K562 (cell line): ENCODE data around the gene DLGAP1. TPM values are rescaled to one million over a fixed set of nuclear protein-coding genes. Genes with fewer than 3 reads are reported as not detected.

ENCODE experiments used
- BRD4 ChIP-seq: fragments of 200-600 bp; sonication (generic); IDR thresholded peaks from 2 replicates; pipeline ENCODE4 v1.6.1; 2017; ENCODE audit warnings: inconsistent platforms
- CBFA2T3 ChIP-seq: fragments of 450-650 bp; IDR thresholded peaks from 2 replicates; pipeline ENCODE4 v1.6.1; 2017
- CTCFL ChIP-seq: IDR thresholded peaks from 2 replicates; pipeline ENCODE4 v1.6.1; 2011; ENCODE audit warnings: borderline replicate concordance, low read depth, mild to moderate bottlenecking, moderate library complexity, low read length; ENCODE audit not compliant: insufficient read depth, poor library complexity, severe bottlenecking
- ETS1 ChIP-seq: conservative IDR thresholded peaks from 2 replicates; pipeline ENCODE4 v1.6.1; 2011; ENCODE audit warnings: low read depth, mild to moderate bottlenecking, low read length; ENCODE audit not compliant: control insufficient read depth
- ETV6 ChIP-seq, 3 experiments: fragments of 150-350 bp in 1 of 3; sonication (generic) in 1 of 3; formaldehyde crosslinking in 1 of 3; IDR thresholded peaks; 2 replicates each; pipeline versions ENCODE4 v1.6.1 to v1.8.0; 2014 to 2022; ENCODE audit warnings: borderline replicate concordance in 2 of 3, low read depth in 2 of 3, antibody characterized with exemption in 1 of 3, low read length in 1 of 3, mild to moderate bottlenecking in 1 of 3, missing genetic modification reagents in 1 of 3
- JUNB ChIP-seq: fragments of 450-650 bp; formaldehyde crosslinking; conservative IDR thresholded peaks from 2 replicates; pipeline ENCODE4 v1.4.0; 2020; ENCODE audit warnings: mild to moderate bottlenecking
- MTF1 ChIP-seq: fragments of 250-450 bp; sonication (Bioruptor Pico); IDR thresholded peaks from 2 replicates; pipeline ENCODE4 v1.9.0; 2021; ENCODE audit warnings: moderate library complexity, mild to moderate bottlenecking, inconsistent platforms, borderline replicate concordance
- NFXL1 ChIP-seq: fragments of 450-650 bp; formaldehyde crosslinking; IDR thresholded peaks from 2 replicates; pipeline ENCODE4 v1.4.0; 2021; ENCODE audit warnings: mild to moderate bottlenecking
- NR3C1 ChIP-seq: sonication (generic); formaldehyde crosslinking; IDR thresholded peaks from 2 replicates; pipeline ENCODE4 v1.8.1; 2022; ENCODE audit warnings: missing genetic modification reagents
- PKNOX1 ChIP-seq: fragments of 450-650 bp; IDR thresholded peaks from 2 replicates; pipeline ENCODE4 v1.6.1; 2016
- POLR2A ChIP-seq: fragments of 450-650 bp; conservative IDR thresholded peaks from 2 replicates; pipeline ENCODE4 v1.6.1; 2016
- POLR2B ChIP-seq: fragments of 450-650 bp; IDR thresholded peaks from 2 replicates; pipeline ENCODE4 v1.6.1; 2018; ENCODE audit warnings: low read depth; ENCODE audit not compliant: partially characterized antibody
- SMAD4 ChIP-seq: fragments of 250-450 bp; sonication (Bioruptor Pico); conservative IDR thresholded peaks from 2 replicates; pipeline ENCODE4 v1.8.0; 2021; ENCODE audit warnings: inconsistent platforms, mild to moderate bottlenecking, moderate library complexity
- XRCC4 ChIP-seq: IDR thresholded peaks from one replicate; pipeline ENCODE4 v1.6.1; 2011; ENCODE audit not compliant: insufficient read depth, insufficient read length; ENCODE audit errors: extremely low read depth
- ZNF324 ChIP-seq: fragments of 250-450 bp; sonication (Bioruptor Pico); IDR thresholded peaks from 2 replicates; pipeline ENCODE4 v1.4.0; 2020; ENCODE audit warnings: mild to moderate bottlenecking
- ZNF77 ChIP-seq: fragments of 250-450 bp; sonication (Bioruptor Pico); IDR thresholded peaks from 2 replicates; pipeline ENCODE4 v1.5.0; 2020
- polyA plus RNA-seq, 8 experiments: library from polyadenylated mRNA; depleted of rRNA in 4 of 8; stranded (reverse) in 5 of 8; unstranded in 3 of 8; fragments of >200 nt; fragmentation: Nextera tagmentation in 2 of 8; fragmentation: Illumina TruSeq in 1 of 8; extraction: Ambion mirVana in 2 of 8; extraction: Trizol in 1 of 8; gene quantifications; 2 replicates each; pipeline versions ENCODE4 v1.2.1 to v1.2.3, GENCODE V29; 2011 to 2014; ENCODE audit warnings: inconsistent platforms in 1 of 8, missing spikeins in 1 of 8
- total RNA-seq, 7 experiments: library from RNA; depleted of rRNA in 6 of 7; stranded (reverse); fragments of >200 nt in 6 of 7; fragmentation: Illumina TruSeq in 2 of 7; extraction: Trizol in 2 of 7; gene quantifications; 2 replicates each; pipeline versions ENCODE4 v1.2.1 to v1.2.3, GENCODE V29; 2011 to 2021; ENCODE audit warnings: low replicate concordance in 1 of 7
- TF ChIP-seq, protein P1 (sequence below): fragments of 250-450 bp; sonication (Bioruptor Pico); IDR thresholded peaks from 2 replicates; pipeline ENCODE4 v1.5.0; 2020; ENCODE audit warnings: mild to moderate bottlenecking
- TF ChIP-seq, protein P2 (sequence below): fragments of 450-650 bp; formaldehyde crosslinking; IDR thresholded peaks from 2 replicates; pipeline ENCODE4 v1.4.0; 2020; ENCODE audit warnings: mild to moderate bottlenecking, moderate library complexity

The DLGAP1 gene
- total and polyA plus RNA-seq, 9 of the 15 experiments (the other 6 are each of a cell fraction or from before 2014, with no cell fraction given): 0.04 to 0.22 (median 0.08) TPM

GRCh38 chr18:3449512-3450011 is 1005.5 kb downstream of the DLGAP1 start (continued):
- TF ChIP-seq ETS1 (no peak), NFXL1 (CRISPR knock-in tag) (no peak), ZNF77 (no peak), POLR2B (no peak), JUNB (CRISPR knock-in tag) (no peak), PKNOX1 (no peak), MTF1 (CRISPR knock-in tag) (no peak), ETV6 (IDR thresholded peaks at IDR 0.05; ENCODE audit: borderline replicate concordance in 1 of 2, low read depth in 2 of 2, low read length in 1 of 2) (no peak), ETV6 (CRISPR knock-in tag; IDR thresholded peaks at IDR 0.05; ENCODE audit: borderline replicate concordance) (no peak), XRCC4 (no peak), ZNF324 (CRISPR knock-in tag) (no peak), CTCFL (no peak), SMAD4 (CRISPR knock-in tag) (peak; percentile 64), POLR2A (no peak), NR3C1 (no peak), BRD4 (no peak; the same call in 1 of the 2 replicates), CBFA2T3 (no peak)
- TF ChIP-seq, protein P1, sequence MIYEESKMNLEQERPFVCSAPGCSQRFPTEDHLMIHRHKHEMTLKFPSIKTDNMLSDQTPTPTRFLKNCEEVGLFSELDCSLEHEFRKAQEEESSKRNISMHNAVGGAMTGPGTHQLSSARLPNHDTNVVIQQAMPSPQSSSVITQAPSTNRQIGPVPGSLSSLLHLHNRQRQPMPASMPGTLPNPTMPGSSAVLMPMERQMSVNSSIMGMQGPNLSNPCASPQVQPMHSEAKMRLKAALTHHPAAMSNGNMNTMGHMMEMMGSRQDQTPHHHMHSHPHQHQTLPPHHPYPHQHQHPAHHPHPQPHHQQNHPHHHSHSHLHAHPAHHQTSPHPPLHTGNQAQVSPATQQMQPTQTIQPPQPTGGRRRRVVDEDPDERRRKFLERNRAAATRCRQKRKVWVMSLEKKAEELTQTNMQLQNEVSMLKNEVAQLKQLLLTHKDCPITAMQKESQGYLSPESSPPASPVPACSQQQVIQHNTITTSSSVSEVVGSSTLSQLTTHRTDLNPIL: no peak
- TF ChIP-seq, protein P2, sequence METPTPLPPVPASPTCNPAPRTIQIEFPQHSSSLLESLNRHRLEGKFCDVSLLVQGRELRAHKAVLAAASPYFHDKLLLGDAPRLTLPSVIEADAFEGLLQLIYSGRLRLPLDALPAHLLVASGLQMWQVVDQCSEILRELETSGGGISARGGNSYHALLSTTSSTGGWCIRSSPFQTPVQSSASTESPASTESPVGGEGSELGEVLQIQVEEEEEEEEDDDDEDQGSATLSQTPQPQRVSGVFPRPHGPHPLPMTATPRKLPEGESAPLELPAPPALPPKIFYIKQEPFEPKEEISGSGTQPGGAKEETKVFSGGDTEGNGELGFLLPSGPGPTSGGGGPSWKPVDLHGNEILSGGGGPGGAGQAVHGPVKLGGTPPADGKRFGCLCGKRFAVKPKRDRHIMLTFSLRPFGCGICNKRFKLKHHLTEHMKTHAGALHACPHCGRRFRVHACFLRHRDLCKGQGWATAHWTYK (CRISPR knock-in tag): peak; percentile 45
